SK-N-SH treated with all-trans-retinoic acid at 6 μM for 48 hours (cell line): Measurements from ENCODE around the gene SLC7A5.

ENCODE experiments used
- ARNTL ChIP-seq: fragments of 450-650 bp; formaldehyde crosslinking; IDR thresholded peaks from 2 replicates; pipeline ENCODE4 v1.5.0; 2020; ENCODE audit warnings: low read depth, mild to moderate bottlenecking, moderate library complexity, borderline replicate concordance
- CSDC2 ChIP-seq: fragments of 250-450 bp; sonication (Bioruptor Pico); IDR thresholded peaks from 2 replicates; pipeline ENCODE4 v1.5.0; 2020; ENCODE audit warnings: mild to moderate bottlenecking, moderate library complexity
- ISL1 ChIP-seq: fragments of 250-450 bp; sonication (Bioruptor Pico); IDR thresholded peaks from 2 replicates; pipeline ENCODE4 v2.1.2; 2022; ENCODE audit warnings: mild to moderate bottlenecking, moderate library complexity
- PATZ1 ChIP-seq: fragments of 250-450 bp; sonication (Bioruptor Pico); IDR thresholded peaks from 2 replicates; pipeline ENCODE4 v1.8.0; 2020; ENCODE audit warnings: mild to moderate bottlenecking, moderate library complexity, borderline replicate concordance

- TF ChIP-seq PATZ1 (CRISPR knock-in tag) (no peak), ISL1 (CRISPR knock-in tag) (no peak), ARNTL (no peak), CSDC2 (CRISPR knock-in tag) (no peak)
Measured at GRCh38 chr16:87882436-87883019, 13.2 kb upstream of the SLC7A5 start.
